OCI-LY1 (cell line): Measurements from ENCODE around the gene SLC1A2.

ENCODE experiments used
- H2AFZ ChIP-seq: fragments of 200-600 bp; sonication (generic), shearing (Covaris generic); 2 replicates; pipeline ENCODE4 v1.6.0; 2014; ENCODE audit warnings: antibody characterized with exemption, mild to moderate bottlenecking, low read length
- H3F3A ChIP-seq: fragments of 200-600 bp; sonication (generic), shearing (Covaris generic); 2 replicates; pipeline ENCODE4 v1.6.0; 2014; ENCODE audit warnings: mild to moderate bottlenecking, antibody characterized with exemption, low read length, moderate library complexity; ENCODE audit not compliant: insufficient read depth
- H3K27ac ChIP-seq: fragments of 200-600 bp; sonication (generic); 2 replicates; pipeline ENCODE4 v1.5.1; 2014; ENCODE audit warnings: low read length, mixed run types, mild to moderate bottlenecking, low read depth; ENCODE audit not compliant: poor library complexity, severe bottlenecking
- H3K27me3 ChIP-seq: fragments of 200-600 bp; sonication (generic); 2 replicates; pipeline ENCODE4 v1.6.0; 2014; ENCODE audit warnings: antibody characterized with exemption, mild to moderate bottlenecking, low read length, moderate library complexity; ENCODE audit not compliant: insufficient read depth
- H3K36me3 ChIP-seq: fragments of 200-600 bp; sonication (generic); 2 replicates; pipeline ENCODE4 v1.6.1; 2014; ENCODE audit warnings: mild to moderate bottlenecking, antibody characterized with exemption, low read length, moderate library complexity, mixed read lengths; ENCODE audit not compliant: insufficient read depth
- H3K4me1 ChIP-seq: fragments of 200-600 bp; sonication (generic); 2 replicates; pipeline ENCODE4 v1.5.1; 2014; ENCODE audit warnings: mild to moderate bottlenecking, low read length, moderate library complexity; ENCODE audit not compliant: insufficient read depth, severe bottlenecking
- H3K4me2 ChIP-seq: fragments of 200-600 bp; sonication (generic), shearing (Covaris generic); 2 replicates; pipeline ENCODE4 v1.6.1; 2014; ENCODE audit warnings: low read length
- H3K4me3 ChIP-seq: fragments of 200-600 bp; sonication (generic); 2 replicates; pipeline ENCODE4 v1.5.1; 2014; ENCODE audit warnings: low read length, low read depth, mild to moderate bottlenecking, mixed read lengths; ENCODE audit not compliant: poor library complexity, severe bottlenecking
- H3K79me2 ChIP-seq: fragments of 200-600 bp; shearing (Covaris generic); 2 replicates; pipeline ENCODE4 v1.6.1; 2016; ENCODE audit warnings: mixed run types, low read length, mixed read lengths; ENCODE audit not compliant: insufficient read depth
- H3K9ac ChIP-seq: fragments of 200-600 bp; sonication (generic), shearing (Covaris generic); 2 replicates; pipeline ENCODE4 v1.6.1; 2014; ENCODE audit warnings: mild to moderate bottlenecking, low read length, mixed read lengths
- H3K9me2 ChIP-seq: fragments of 200-600 bp; sonication (generic), shearing (Covaris generic); 2 replicates; pipeline ENCODE4 v1.6.1; 2014; ENCODE audit warnings: low read depth, mild to moderate bottlenecking, low read length, mixed read lengths
- H3K9me3 ChIP-seq: fragments of 200-600 bp; shearing (Covaris generic); 2 replicates; pipeline ENCODE4 v1.6.1; 2014; ENCODE audit warnings: low read length, mixed read lengths
- H4K20me1 ChIP-seq: fragments of 200-600 bp; sonication (generic), shearing (Covaris generic); 2 replicates; pipeline ENCODE4 v1.6.0; 2016; ENCODE audit warnings: mild to moderate bottlenecking, low read length; ENCODE audit not compliant: insufficient read depth
- EZH2 ChIP-seq: fragments of 200-600 bp; sonication (generic), shearing (Covaris generic); IDR thresholded peaks from 2 replicates; pipeline ENCODE4 v1.8.0; 2017; ENCODE audit warnings: borderline replicate concordance, mixed run types, mild to moderate bottlenecking, antibody characterized with exemption, low read length, moderate library complexity, mixed read lengths
- TF ChIP-seq, protein P1 (sequence below): fragments of 200-600 bp; sonication (generic), shearing (Covaris generic); IDR thresholded peaks from 2 replicates; pipeline ENCODE4 v1.5.1; 2017; ENCODE audit warnings: mild to moderate bottlenecking, antibody characterized with exemption, low read length, moderate library complexity, mixed read lengths

SLC1A2 gene

DNA sequence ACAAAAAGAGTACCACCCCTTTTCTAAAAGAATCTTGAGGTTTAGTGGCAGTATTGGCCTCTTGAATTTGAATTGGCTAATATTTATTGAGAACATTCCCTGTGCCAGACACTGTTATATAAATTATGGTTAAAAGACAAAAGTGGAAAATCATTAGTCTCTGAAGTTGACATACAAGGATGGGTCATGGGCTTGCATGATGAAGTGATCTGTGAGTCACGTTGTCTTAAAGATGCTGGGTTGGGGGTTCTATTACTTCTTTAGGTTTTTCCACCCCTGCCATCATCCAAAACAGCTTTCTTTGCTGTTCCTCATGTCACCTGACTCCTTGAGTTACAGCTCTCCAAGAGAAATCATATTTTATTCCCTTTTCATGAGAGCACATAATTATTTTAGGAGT, 195.4 kb downstream of the SLC1A2 start:
- no peaks in the 10 kb centered on the region for H3F3A ChIP-seq
- H3K4me2 ChIP-seq = no peak overlapping the region
- no peaks in the 10 kb centered on the region for H3K4me1 ChIP-seq
- no peaks in the 10 kb centered on the region for H3K79me2 ChIP-seq
- H3K36me3 ChIP-seq = no peaks in the 10 kb centered on the region
- TF ChIP-seq, protein P1, sequence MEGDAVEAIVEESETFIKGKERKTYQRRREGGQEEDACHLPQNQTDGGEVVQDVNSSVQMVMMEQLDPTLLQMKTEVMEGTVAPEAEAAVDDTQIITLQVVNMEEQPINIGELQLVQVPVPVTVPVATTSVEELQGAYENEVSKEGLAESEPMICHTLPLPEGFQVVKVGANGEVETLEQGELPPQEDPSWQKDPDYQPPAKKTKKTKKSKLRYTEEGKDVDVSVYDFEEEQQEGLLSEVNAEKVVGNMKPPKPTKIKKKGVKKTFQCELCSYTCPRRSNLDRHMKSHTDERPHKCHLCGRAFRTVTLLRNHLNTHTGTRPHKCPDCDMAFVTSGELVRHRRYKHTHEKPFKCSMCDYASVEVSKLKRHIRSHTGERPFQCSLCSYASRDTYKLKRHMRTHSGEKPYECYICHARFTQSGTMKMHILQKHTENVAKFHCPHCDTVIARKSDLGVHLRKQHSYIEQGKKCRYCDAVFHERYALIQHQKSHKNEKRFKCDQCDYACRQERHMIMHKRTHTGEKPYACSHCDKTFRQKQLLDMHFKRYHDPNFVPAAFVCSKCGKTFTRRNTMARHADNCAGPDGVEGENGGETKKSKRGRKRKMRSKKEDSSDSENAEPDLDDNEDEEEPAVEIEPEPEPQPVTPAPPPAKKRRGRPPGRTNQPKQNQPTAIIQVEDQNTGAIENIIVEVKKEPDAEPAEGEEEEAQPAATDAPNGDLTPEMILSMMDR = no peak
- TF ChIP-seq EZH2 = no peak
- H4K20me1 ChIP-seq = no peaks in the 10 kb centered on the region
- no peak overlapping the region for H3K9ac ChIP-seq
- H2AFZ ChIP-seq = no peak overlapping the region
- H3K9me2 ChIP-seq = no peaks in the 10 kb centered on the region
- no peak overlapping the region for H3K27ac ChIP-seq
- H3K4me3 ChIP-seq = no peak overlapping the region
- H3K9me3 ChIP-seq = no peaks in the 10 kb centered on the region
- H3K27me3 ChIP-seq = peaks cover 4% of the 10 kb centered on the region; the same call in 1 of the 2 replicates

DNA sequence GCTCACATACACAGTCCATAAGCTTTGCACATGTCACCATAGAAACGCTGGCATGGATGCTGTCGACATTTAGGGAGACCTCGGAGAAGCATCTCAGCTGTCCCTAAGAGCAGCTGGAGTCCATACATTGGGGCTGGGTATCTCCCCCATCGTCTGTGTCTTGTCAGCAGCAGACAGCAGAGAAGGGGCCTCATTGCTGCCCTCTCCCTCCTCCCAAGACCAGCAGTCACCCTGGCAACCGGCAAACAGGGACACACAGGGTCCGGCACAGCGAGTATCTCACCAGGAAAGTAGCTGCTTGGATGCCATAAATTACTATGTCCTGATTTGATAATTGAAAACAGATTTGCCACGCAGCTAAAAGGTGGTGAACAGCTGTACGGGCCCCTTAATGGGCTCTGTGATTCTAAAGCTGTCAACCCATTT, 196.0 kb downstream of the SLC1A2 start:
- Histone ChIP-seq H3K36me3 (no peaks in the 10 kb centered on the region), H3K9me2 (no peaks in the 10 kb centered on the region), H3K4me2 (no peak overlapping the region), H3K27ac (no peak overlapping the region), H3K9ac (no peak overlapping the region), H2AFZ (no peak overlapping the region), H3K79me2 (no peaks in the 10 kb centered on the region), H3K27me3 (peaks cover 4% of the 10 kb centered on the region; the same call in 1 of the 2 replicates), H3K9me3 (no peaks in the 10 kb centered on the region), H3F3A (no peaks in the 10 kb centered on the region), H3K4me3 (no peak overlapping the region), H3K4me1 (no peaks in the 10 kb centered on the region), H4K20me1 (no peaks in the 10 kb centered on the region)
- TF ChIP-seq, protein P1 = no peak
- no peak for TF ChIP-seq EZH2

DNA sequence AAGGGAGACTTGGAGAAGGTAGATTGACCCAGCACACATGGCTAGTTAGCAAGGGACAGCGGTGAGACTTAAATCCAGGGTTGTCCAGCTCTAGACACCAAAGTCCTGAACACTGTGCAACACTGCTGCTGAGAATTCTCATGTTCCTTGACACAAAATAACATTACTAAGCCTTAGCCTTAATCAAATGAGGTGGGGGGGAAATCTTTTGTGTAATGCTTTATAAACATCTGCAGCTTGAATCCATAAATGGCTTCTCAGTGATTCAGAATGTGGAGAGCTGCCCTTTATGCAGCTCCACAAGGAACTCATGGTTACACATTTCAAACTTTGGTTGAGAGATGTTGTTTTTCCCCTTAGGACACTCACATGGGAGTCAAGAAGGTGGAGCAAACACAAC, 200.4 kb downstream of the SLC1A2 start:
- TF ChIP-seq, protein P1 = no peak
- H3F3A ChIP-seq = no peaks in the 10 kb centered on the region

More for the DNA sequence above, 200.4 kb downstream of the SLC1A2 start:
- Histone ChIP-seq H3K79me2 (no peaks in the 10 kb centered on the region), H3K4me2 (no peak overlapping the region), H3K9ac (no peak overlapping the region), H3K27ac (no peak overlapping the region), H2AFZ (no peak overlapping the region), H3K4me3 (no peak overlapping the region), H3K9me3 (no peaks in the 10 kb centered on the region), H3K9me2 (no peaks in the 10 kb centered on the region), H3K4me1 (no peaks in the 10 kb centered on the region), H4K20me1 (no peaks in the 10 kb centered on the region), H3K36me3 (no peaks in the 10 kb centered on the region), H3K27me3 (peaks cover 4% of the 10 kb centered on the region; the same call in 1 of the 2 replicates)
